ENCODE data around the gene SYT1.

GRCh38 chr12:78886719-78887407 is 22.3 kb downstream of the SYT1 start:
- TF ChIP-seq POLR2AphosphoS5 (IDR thresholded peaks at IDR 0.05; ENCODE audit: low read depth): no peak
- TF ChIP-seq CTCF (IDR thresholded peaks at IDR 0.05; ENCODE audit: insufficient read depth, low read length): no peak
- no peak for TF ChIP-seq GABPA (IDR thresholded peaks at IDR 0.05; ENCODE audit: low read depth)
- no peak for TF ChIP-seq SPI1 (IDR thresholded peaks at IDR 0.05; ENCODE audit: borderline replicate concordance, low read depth)
- TF ChIP-seq REST (IDR thresholded peaks at IDR 0.05; ENCODE audit: insufficient replicate concordance, low read depth): no peak
